Calu3 (cell line): ENCODE results near the gene SEC16B. TPM values are rescaled to one million over a fixed set of nuclear protein-coding genes. Genes with fewer than 3 reads are reported as not detected.

Source experiments
- BruUV-seq: library from RNA; stranded (reverse); fragments of 400-500 nt; replicated peaks from 2 replicates; lab custom pipeline; 2021; lab: Mats Ljungman, UMichigan
- CTCF ChIA-PET: fragments of 300-600 bp; sonication (Branson Sonifier 250); formaldehyde crosslinking; loops from one replicate; lab custom pipeline; 2022; ENCODE audit warnings: antibody characterized with exemption; lab: Charles Lee
- DNase-seq: peaks from one replicate; pipeline ENCODE4 v3.0.0; 2022
- H3K27ac Mint-ChIP-seq: one replicate; pipeline ENCODE4 v1.8.0; 2022; ENCODE audit warnings: mixed read lengths; ENCODE audit not compliant: unreplicated experiment
- H3K27me3 Mint-ChIP-seq: one replicate; pipeline ENCODE4 v1.8.0; 2022; ENCODE audit warnings: mixed read lengths; ENCODE audit not compliant: unreplicated experiment
- H3K36me3 Mint-ChIP-seq: one replicate; pipeline ENCODE4 v1.8.0; 2022; ENCODE audit warnings: mild to moderate bottlenecking, moderate library complexity, mixed read lengths; ENCODE audit not compliant: insufficient read depth, unreplicated experiment
- H3K4me1 Mint-ChIP-seq: one replicate; pipeline ENCODE4 v1.8.0; 2022; ENCODE audit warnings: mild to moderate bottlenecking, low read depth, mixed read lengths; ENCODE audit not compliant: unreplicated experiment
- H3K4me3 Mint-ChIP-seq: one replicate; pipeline ENCODE4 v1.8.0; 2022; ENCODE audit warnings: mild to moderate bottlenecking, low read depth, moderate library complexity, mixed read lengths; ENCODE audit not compliant: unreplicated experiment
- H3K9me3 Mint-ChIP-seq: one replicate; pipeline ENCODE4 v1.8.0; 2022; ENCODE audit warnings: low read depth, mixed read lengths; ENCODE audit not compliant: unreplicated experiment
- CTCF ChIP-seq: fragments of 200-600 bp; IDR thresholded peaks from one replicate; pipeline ENCODE4 v1.8.0; 2022; ENCODE audit warnings: antibody characterized with exemption; ENCODE audit not compliant: unreplicated experiment
- intact Hi-C: fragments of 100-400 bp; cut with micrococcal nuclease; formaldehyde crosslinking; loops from one replicate; pipeline ENCODE4 v1.10.0; 2022; ENCODE audit not compliant: unreplicated experiment
- total RNA-seq: library from RNA; stranded (reverse); gene quantifications from 2 replicates; pipeline ENCODE4 v1.2.3, GENCODE V29; 2022

The SEC16B gene
- total RNA-seq, 1 experiment from 2014 or later: 4.2 TPM

DNA sequence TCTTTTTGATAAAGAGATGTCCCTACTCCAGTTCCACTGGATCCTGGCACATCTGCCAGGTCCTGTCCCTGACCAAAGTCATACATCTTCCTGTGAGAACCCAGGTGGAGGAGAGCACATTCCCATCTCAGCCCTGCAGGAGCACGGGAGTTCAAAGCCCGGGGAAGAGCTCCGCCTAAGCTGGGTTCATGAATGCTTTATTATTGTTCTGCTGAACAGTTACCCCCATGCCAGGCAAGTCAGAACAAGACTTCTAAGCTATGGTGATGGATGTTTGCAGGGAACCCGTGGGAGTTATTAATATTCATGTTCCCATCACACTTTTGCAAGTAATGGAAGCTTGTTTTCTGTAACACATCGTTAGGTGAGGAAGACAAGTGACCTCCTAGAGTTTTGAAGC is 62.9 kb downstream of the SEC16B start:
- no peak for TF ChIP-seq CTCF
- no peak for DNase-seq
- Mint-ChIP-seq H3K4me3 (no peak overlapping the region), H3K27me3 (peaks cover 48% of the 10 kb centered on the region), H3K4me1 (no peaks in the 10 kb centered on the region), H3K36me3 (no peaks in the 10 kb centered on the region), H3K27ac (no peak overlapping the region), H3K9me3 (no peaks in the 10 kb centered on the region)
- CTCF ChIA-PET: interaction anchor here (0.6 kb wide), 1 partner anchor 862 kb away, joined by 3 read pairs; no protein-coding TSS in a partner anchor
- no TSS peak for BruUV-seq
- intact Hi-C loops: no loop called here

DNA sequence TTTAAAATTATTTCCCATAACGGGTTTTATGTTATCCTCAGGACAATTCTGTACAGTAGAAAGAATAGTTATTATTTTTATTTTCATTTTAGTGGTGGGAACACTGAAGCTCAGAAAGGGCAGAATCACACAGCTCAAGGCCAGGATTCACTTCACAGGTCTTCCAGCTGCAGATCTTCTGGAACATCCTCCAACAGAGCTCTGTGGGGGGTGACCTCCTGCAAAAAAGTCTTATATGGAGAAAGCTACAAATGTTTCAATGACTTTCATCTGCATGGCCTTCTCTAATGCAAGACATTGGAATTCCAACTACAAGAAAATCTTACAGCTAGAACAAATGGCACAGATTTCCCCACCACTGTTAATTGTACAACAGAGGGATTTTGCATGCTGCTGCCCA is 64.2 kb downstream of the SEC16B start:
- TF ChIP-seq CTCF: no peak
- Mint-ChIP-seq H3K9me3 (no peaks in the 10 kb centered on the region), H3K4me1 (no peaks in the 10 kb centered on the region), H3K4me3 (no peak overlapping the region), H3K36me3 (no peaks in the 10 kb centered on the region), H3K27me3 (peaks cover 41% of the 10 kb centered on the region), H3K27ac (no peak overlapping the region)
- intact Hi-C loops: no loop called here
- CTCF ChIA-PET: interaction anchor here (0.6 kb wide), 1 partner anchor 28 kb away, joined by 4 read pairs; no protein-coding TSS in a partner anchor
- no TSS peak for BruUV-seq
- no peak for DNase-seq

DNA sequence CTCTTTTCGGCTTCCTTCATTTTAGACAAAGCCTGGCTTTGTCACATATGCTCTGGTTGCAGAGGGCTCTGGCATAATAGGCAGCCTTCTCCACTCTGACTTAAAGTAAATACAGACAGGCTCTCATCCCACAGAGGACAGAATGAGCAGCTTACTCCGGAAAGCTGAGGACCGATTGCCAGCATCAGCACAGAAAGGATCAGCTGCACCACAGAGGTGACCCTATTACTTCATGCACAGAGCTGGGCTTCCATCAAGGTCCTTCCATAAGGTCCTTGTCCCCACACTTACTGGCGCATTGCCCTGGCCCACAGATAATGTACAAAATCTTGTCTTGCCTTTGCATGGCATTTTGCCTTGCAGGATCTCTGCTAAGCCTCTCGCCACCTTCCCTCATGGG is 67.6 kb downstream of the SEC16B start:
- Mint-ChIP-seq H3K4me1 (peaks cover 9% of the 10 kb centered on the region), H3K27ac (no peak overlapping the region), H3K36me3 (no peaks in the 10 kb centered on the region), H3K27me3 (peaks cover 7% of the 10 kb centered on the region), H3K4me3 (no peak overlapping the region), H3K9me3 (no peaks in the 10 kb centered on the region)
- intact Hi-C loops: no loop called here
- BruUV-seq: no TSS peak
- CTCF ChIA-PET: no interaction called here
- TF ChIP-seq CTCF: no peak
- no peak for DNase-seq

DNA sequence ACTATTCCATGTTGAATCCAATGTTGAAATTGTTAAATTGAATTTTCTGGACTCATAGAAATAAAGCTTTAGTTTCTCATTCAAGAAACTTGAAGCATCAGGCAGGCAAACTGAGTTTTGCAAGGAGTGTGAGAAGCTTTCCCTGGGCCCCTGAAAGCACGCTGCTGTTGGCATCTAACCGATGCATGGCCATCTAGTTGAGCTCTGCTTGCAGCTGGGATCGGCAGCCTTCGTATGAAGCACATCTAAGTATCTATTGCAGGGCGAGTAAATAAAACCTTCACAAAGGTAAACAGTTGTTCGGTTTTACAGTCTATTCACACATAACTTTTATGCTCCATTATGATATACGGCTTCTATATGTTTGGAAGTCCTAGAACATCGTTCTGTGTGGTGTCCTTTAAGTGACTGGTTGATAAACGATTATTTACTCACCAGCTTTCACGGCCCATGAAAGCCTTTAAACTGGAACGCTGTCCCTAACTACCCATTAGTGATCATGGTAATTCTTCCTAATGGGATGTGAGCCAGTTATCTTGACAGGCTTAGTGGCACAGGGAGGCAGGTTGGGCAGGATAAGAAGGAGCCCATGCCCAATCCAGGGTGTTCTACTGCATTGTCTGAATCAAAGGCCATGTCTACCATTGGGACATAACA is 71.7 kb downstream of the SEC16B start:
- Mint-ChIP-seq H3K36me3 (no peaks in the 10 kb centered on the region), H3K27me3 (no peaks in the 10 kb centered on the region), H3K4me1 (peaks cover 18% of the 10 kb centered on the region), H3K4me3 (no peak overlapping the region), H3K27ac (no peak overlapping the region), H3K9me3 (no peaks in the 10 kb centered on the region)
- CTCF ChIA-PET: interaction anchor here (0.7 kb wide), 1 partner anchor 10 kb away, joined by 5 read pairs; no protein-coding TSS in a partner anchor
- TF ChIP-seq CTCF: no peak
- DNase-seq: no peak
- intact Hi-C loops: no loop called here
- BruUV-seq: no TSS peak
